Bronchial epithelial cell (primary cell): ENCODE data around the gene LNP1. TPM values are rescaled to one million over a fixed set of nuclear protein-coding genes. Genes with fewer than 3 reads are reported as not detected.

Experiments used
- DNase-seq: peaks from one replicate; pipeline ENCODE4 v3.0.0-alpha.2; 2010; ENCODE audit warnings: low read depth
- FAIRE-seq: peaks from 2 replicates; lab custom pipeline; 2011; peaks lifted over from hg19 to GRCh38; lab: Jason Lieb, UNC
- H3K27me3 ChIP-seq: 2 replicates; pipeline ENCODE4 v1.5.1; 2011; ENCODE audit warnings: low read length; ENCODE audit not compliant: control insufficient read depth, insufficient read depth
- H3K36me3 ChIP-seq: 2 replicates; pipeline ENCODE4 v1.5.1; 2011; ENCODE audit warnings: low read length; ENCODE audit not compliant: control insufficient read depth, insufficient read depth
- H3K4me3 ChIP-seq: 2 replicates; pipeline ENCODE4 v1.5.1; 2011; ENCODE audit warnings: mild to moderate bottlenecking, low read depth, low read length, control low read depth
- total RNA-seq: library from RNA; depleted of rRNA; stranded (reverse); fragments of >200 nt; gene quantifications from 2 replicates; pipeline ENCODE4 v1.2.1, GENCODE V29; 2014
- TF ChIP-seq, protein P1 (sequence below): IDR thresholded peaks from 2 replicates; pipeline ENCODE4 v1.5.1; 2011; ENCODE audit warnings: mild to moderate bottlenecking, moderate library complexity, low read length, control low read depth, inconsistent platforms; ENCODE audit not compliant: insufficient read depth, severe bottlenecking

Gene LNP1
- total RNA-seq, 1 donor from 2014 or later, result 1.1 TPM

DNA sequence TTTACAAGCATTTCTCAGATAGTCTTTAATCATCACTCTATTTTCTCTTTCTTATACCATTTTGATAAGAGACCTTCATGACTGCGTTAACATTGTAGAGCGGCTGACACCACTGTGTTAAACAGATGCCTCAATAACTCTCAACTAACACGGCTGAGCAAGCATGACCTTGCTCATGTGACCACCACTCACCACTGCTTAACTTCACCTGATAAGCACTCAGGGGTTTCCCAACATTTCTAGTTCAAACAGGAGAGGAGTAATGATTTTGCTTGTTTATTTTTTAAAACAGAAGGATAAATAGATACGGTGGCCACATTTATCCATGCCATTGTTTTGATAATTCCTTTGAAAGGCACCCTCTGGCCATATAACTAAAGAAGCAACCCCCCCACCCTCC lies 53.3 kb downstream of the LNP1 start:
- no peak for DNase-seq
- FAIRE-seq, result no peak
- Histone ChIP-seq H3K36me3 (no peaks in the 10 kb centered on the region), H3K4me3 (no peak overlapping the region), H3K27me3 (no peaks in the 10 kb centered on the region)
- TF ChIP-seq, protein P1, sequence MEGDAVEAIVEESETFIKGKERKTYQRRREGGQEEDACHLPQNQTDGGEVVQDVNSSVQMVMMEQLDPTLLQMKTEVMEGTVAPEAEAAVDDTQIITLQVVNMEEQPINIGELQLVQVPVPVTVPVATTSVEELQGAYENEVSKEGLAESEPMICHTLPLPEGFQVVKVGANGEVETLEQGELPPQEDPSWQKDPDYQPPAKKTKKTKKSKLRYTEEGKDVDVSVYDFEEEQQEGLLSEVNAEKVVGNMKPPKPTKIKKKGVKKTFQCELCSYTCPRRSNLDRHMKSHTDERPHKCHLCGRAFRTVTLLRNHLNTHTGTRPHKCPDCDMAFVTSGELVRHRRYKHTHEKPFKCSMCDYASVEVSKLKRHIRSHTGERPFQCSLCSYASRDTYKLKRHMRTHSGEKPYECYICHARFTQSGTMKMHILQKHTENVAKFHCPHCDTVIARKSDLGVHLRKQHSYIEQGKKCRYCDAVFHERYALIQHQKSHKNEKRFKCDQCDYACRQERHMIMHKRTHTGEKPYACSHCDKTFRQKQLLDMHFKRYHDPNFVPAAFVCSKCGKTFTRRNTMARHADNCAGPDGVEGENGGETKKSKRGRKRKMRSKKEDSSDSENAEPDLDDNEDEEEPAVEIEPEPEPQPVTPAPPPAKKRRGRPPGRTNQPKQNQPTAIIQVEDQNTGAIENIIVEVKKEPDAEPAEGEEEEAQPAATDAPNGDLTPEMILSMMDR, result no peak

DNA sequence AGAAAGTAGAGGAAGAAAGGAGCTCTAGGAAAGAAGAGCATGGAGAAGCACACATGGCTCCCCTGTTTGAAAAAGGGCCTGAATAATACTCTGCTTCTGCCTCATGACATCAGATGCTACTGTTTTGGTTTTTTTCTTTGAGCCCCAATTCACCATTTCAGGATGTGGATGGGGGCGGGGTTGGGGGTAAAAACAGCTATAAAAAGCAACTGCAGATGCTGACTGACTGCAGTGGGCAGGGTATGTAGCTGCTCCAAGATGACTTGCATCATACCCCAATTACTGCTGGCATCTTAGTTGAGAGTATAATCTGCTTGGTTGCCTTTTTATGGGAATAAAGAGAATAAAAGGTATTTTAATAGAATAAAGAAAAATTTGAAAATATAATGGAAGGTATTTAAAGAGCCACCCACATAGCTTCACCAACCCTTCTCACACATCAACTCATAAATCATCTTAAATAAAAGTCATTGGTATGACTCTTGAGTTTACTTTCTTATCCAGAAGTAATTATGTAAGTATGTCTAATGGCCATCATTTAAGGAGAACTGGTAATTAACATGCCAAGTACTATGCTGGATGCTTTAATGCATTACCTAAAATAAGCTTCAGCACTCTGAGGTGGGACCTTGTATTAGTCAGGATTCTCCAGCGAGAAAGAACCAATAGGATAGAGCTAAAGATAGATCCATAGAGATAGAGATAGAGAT lies 54.7 kb downstream of the LNP1 start:
- FAIRE-seq (no peak), DNase-seq (no peak)
- TF ChIP-seq, protein P1, result no peak
- no peaks in the 10 kb centered on the region for H3K27me3 ChIP-seq
- H3K4me3 ChIP-seq, result no peak overlapping the region
- no peaks in the 10 kb centered on the region for H3K36me3 ChIP-seq

DNA sequence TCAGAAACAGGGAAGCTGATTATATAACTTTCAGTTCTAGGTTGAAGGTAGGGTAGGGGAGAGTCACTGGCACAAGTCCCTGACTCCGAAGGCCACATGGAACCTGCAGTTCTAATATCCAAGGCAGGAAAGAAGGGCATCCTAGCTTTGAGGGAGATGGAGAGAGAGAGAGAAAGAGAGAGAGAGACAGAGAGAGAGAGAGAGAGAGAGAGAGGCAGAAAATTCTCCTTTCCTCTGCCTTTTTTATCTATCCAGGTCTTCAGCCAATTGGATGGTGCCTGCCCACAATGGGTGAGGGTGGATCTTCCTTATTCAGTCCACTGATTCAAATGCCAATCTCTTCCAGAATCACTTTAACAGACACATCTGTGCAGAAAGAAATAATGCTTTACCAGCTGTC lies 55.4 kb downstream of the LNP1 start:
- Histone ChIP-seq H3K4me3 (no peak overlapping the region), H3K27me3 (no peaks in the 10 kb centered on the region), H3K36me3 (no peaks in the 10 kb centered on the region)
- no peak for DNase-seq
- FAIRE-seq, result no peak
- TF ChIP-seq, protein P1, result no peak

GRCh38 chr3:100457811-100458210 lies 56.5 kb downstream of the LNP1 start:
- H3K27me3 ChIP-seq, result no peaks in the 10 kb centered on the region
- DNase-seq (no peak), FAIRE-seq (no peak)
- H3K4me3 ChIP-seq, result no peak overlapping the region
- TF ChIP-seq, protein P1, result no peak
- H3K36me3 ChIP-seq, result no peaks in the 10 kb centered on the region

GRCh38 chr3:100458814-100459213 lies 57.5 kb downstream of the LNP1 start:
- TF ChIP-seq, protein P1, result no peak
- H3K4me3 ChIP-seq, result no peak overlapping the region
- H3K27me3 ChIP-seq, result no peaks in the 10 kb centered on the region
- FAIRE-seq (no peak), DNase-seq (no peak)
- no peaks in the 10 kb centered on the region for H3K36me3 ChIP-seq

- FAIRE-seq (no peak), DNase-seq (peak; percentile 63)
- Histone ChIP-seq H3K27me3 (no peaks in the 10 kb centered on the region), H3K4me3 (no peak overlapping the region), H3K36me3 (no peaks in the 10 kb centered on the region)
- TF ChIP-seq, protein P1, result peak; percentile 68
Measured at GRCh38 chr3:100463002-100463401, 61.7 kb downstream of the LNP1 start.
